GM11168 (cell line): ENCODE measurements around the gene NR1H4.
"Not testable (repeated sequence)": the region's sequence is repeated elsewhere in the genome, so short reads cannot be mapped to it uniquely, and the experiment has no call there.

Source experiments
- in situ Hi-C: fragments of 300-500 bp; cut with MboI; formaldehyde crosslinking; loops from one replicate; pipeline ENCODE4 v1.12.0; 2022; ENCODE audit warnings: low sequenced_read_pairs; ENCODE audit not compliant: unreplicated experiment

The NR1H4 gene

GRCh38 chr12:100468126-100468525 is 5.5 kb upstream of the NR1H4 start:
- in situ Hi-C loops: no loop called here

GRCh38 chr12:100472325-100472724 is 1.3 kb upstream of the NR1H4 start:
- in situ Hi-C loops: no loop called here

DNA sequence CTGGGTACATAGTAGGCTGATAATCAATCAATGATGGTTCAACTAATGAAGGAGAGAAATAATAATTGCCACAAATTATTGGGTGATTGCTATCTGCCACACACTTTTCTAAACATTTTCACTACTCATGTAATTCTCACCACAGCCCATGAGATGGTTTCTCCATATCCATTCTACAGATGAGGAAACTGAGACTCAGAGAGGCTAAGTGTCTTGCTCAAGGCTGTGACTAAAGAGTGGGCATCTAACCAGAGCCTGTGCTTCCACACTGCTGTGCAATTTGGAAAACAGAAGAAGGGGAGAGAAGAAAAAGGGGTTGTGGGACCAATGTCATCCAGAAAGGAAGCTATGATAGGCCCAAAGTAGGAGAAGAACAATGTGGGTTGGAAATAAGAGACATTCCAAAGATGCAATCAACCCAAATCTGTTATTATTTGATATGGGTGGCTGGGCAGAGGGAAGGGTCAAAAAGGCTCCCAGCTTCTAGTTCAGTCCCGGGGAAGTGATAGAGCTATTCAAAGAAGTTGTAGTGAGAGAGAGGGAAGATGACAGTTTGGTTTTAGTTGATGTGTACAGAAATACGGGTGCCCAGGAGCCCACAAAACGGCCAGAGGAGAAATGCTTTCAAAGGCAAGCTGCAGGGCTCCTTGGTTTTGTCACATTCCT is 483 bp upstream of the NR1H4 start:
- in situ Hi-C loops: no loop called here

- in situ Hi-C loops: no loop called here
Observed at GRCh38 chr12:100474617-100475016, 951 bp downstream of the NR1H4 start.

- in situ Hi-C loops: no loop called here
Observed at GRCh38 chr12:100476013-100476751, 2.5 kb downstream of the NR1H4 start.

DNA sequence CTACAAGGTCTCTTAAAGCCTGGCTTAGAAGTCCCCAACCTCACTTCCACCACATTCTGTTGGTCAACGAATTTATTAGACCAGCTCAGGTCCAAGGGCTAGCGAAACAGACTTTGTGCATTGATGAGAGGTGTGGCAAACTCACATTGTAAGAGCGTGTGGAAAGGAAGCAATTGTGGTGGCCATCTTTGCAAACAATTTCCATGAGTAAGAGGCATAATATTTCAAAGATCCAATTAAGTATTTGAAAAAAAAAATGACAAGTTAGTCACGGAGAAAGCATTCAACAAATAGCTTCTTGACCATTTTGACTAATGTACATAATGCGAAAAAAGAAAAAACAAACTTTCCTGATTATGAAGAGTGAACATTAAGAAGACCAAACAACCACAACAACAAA is 7.4 kb downstream of the NR1H4 start:
- in situ Hi-C loops: no loop called here

DNA sequence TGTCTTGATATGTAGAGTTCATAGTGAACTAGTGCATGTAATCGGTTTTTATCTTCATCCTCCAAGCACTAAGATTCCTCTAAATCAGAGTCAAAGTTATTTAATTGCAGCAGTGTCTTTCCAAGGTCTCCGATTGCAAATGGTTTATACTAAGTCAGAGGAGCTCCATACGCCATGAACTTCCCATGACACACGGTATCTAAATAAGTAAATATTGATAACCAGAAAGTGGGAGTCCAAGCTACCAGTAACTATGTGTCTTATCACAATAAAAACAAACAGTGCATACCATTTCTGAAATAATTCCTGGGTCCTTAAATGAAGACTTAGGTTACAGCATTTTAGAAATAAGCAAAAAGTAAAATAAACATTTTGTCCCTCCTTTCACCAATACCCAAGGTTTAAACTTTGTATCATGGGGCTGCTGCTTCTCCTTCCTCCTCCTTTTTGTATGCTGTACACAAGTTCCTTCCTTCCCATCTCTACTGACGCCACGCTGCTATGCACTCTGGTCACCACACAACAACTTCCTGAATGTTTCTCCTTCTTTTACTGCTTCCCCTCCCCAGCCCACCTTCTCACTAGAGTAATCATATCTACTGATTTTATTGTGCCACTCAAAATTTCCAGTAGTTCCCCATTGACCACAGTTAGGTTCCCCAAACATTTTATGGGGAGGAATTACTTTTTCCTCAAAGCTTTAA is 10.7 kb downstream of the NR1H4 start:
- in situ Hi-C loops: no loop called here

GRCh38 chr12:100484891-100485471 is 11.3 kb downstream of the NR1H4 start:
- in situ Hi-C loops: no loop called here

- in situ Hi-C loops: no loop called here
Observed at GRCh38 chr12:100485983-100486382, 12.3 kb downstream of the NR1H4 start.

DNA sequence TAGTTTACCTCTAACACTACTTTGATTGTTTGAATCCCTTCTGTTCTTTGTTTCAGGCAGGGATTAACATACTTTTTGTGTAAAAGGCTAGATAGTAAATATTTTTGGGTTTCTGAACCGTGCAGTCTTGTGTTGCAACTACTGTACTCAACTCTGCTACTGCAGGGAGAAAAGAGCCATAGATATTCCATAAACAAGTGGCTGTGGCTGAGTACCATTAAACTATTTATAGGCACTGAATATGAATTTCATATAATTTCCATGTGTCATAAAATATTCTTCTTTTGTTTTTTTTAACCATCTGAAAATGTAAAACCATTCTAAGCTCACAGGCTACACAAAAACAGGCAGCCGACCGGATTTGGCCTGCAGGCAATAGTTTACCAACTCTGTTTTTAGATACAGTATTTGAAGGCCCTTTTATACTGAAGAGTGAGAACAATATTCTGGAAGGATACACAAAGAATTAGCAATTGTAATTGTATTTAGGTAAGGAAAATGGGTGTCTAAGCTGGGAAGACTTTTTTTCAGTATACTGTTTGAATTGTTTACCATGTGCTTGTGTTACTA is 15.7 kb downstream of the NR1H4 start:
- in situ Hi-C loops: no loop called here

GRCh38 chr12:100490056-100490455 is 16.4 kb downstream of the NR1H4 start:
- in situ Hi-C loops: no loop called here

DNA sequence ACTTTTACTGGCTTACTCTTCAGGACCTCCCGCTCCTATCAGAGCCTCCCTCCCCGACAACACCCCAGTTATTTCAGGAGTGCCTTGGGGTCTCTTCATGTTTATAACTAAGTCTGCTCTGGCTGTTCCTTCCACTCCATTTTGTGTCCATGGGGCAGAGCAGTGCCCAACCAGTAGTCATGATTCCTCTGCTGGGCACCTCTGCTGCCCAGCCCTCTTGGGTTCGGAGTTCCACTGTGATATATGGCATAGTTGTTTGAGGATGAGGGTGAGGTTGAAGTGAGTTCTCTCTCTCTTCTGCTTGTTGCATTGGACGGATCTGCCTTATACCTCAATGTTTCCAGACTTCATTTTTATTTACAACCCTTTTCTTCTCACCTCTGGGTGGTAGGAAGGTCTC is 17.4 kb downstream of the NR1H4 start:
- in situ Hi-C loops: no loop called here

GRCh38 chr12:100493396-100494012 is 19.8 kb downstream of the NR1H4 start:
- in situ Hi-C loops: no loop called here

- in situ Hi-C loops: no loop called here
Observed at GRCh38 chr12:100494026-100494425, 20.4 kb downstream of the NR1H4 start.

DNA sequence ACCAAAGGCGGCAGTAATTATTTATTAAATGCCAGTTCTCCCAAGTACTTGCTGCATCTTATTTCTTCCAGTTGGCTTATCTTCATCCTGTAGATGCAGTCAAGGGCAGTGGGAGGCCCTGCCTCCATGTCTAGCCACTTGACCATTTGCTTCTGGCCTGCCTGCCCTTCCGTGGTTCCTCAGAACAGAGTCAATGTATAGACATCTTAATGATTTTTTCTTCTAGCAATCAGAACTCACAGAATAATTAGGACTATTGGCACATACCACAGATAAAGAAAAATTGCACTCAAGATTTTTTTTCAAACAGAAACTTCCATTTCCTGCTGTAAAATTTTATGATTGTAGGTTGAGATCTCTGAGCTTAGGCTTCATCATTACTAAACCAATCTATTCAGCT is 20.9 kb downstream of the NR1H4 start:
- in situ Hi-C loops: no loop called here

- in situ Hi-C loops: no loop called here
Observed at GRCh38 chr12:100497105-100497795, 23.6 kb downstream of the NR1H4 start.

DNA sequence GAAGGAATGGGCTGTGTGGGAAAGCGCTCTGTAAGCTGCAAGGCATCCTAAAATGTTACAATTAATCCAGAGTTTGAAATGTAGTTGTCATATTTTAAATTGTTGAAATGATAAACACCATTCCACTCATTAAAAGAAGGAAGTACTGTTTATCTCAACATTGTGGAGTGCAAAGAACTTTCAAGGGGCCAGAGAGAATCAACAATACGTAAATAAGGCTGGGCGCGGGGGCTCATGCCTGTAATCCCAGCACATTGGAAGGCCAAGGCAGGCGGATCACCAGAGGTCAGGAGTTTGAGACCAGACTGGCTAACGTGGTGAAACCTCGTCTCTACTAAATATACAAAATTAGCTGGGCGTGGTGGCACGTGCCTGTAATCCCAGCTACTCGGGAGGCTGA is 24.5 kb downstream of the NR1H4 start:
- in situ Hi-C loops: no loop called here

GRCh38 chr12:100499416-100499815 is 25.8 kb downstream of the NR1H4 start:
- in situ Hi-C loops: no loop called here

- in situ Hi-C loops: not testable (repeated sequence)
Observed at GRCh38 chr12:100502718-100503117, 29.1 kb downstream of the NR1H4 start.

DNA sequence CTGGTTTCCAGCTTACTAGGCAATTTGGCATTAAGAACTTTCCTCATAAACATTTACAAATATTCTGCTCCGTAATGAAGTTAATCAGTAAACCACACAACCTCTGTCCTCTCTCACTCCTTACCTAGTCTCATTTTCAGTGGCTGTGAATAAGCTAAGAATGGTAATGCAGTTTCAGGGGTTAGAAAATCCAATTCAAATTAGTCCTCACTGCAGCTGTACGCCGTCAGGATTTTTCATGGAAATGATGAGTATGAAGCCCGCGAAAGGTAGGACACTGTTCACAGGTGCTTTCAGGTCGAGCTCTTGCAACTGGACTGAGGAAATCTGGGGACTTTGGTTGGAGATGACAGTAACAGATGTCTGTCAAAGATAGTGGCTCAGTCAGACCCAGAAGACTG is 29.6 kb downstream of the NR1H4 start:
- in situ Hi-C loops: no loop called here
